Hepatocyte (in vitro differentiated cells): ENCODE measurements around the gene ZFP92. TPM values are rescaled to one million over a fixed set of nuclear protein-coding genes. Genes with fewer than 3 reads are reported as not detected.
A peak's percentile ranks its signal among the peaks of the same experiment; 100 is the strongest.

ENCODE experiments used
- DNase-seq: peaks from one replicate; pipeline ENCODE4 v3.0.0-alpha.2; 2016; ENCODE audit warnings: low spot score
- H2AFZ ChIP-seq: fragments of 200-600 bp; sonication (generic); 2 replicates; pipeline ENCODE4 v1.6.0; 2016; ENCODE audit warnings: antibody characterized with exemption, mild to moderate bottlenecking
- H3K27ac ChIP-seq: fragments of 200-600 bp; sonication (generic); 2 replicates; pipeline ENCODE4 v1.5.1; 2016; ENCODE audit warnings: mild to moderate bottlenecking
- H3K27me3 ChIP-seq: fragments of 200-600 bp; sonication (generic); 2 replicates; pipeline ENCODE4 v1.6.1; 2016
- H3K36me3 ChIP-seq: fragments of 200-600 bp; sonication (generic); replicated peaks from 2 replicates; pipeline ENCODE4 v1.5.1; 2016; ENCODE audit warnings: low read depth; ENCODE audit not compliant: insufficient read depth
- H3K4me1 ChIP-seq: fragments of 200-600 bp; sonication (generic); 2 replicates; pipeline ENCODE4 v1.5.1; 2016; ENCODE audit warnings: mild to moderate bottlenecking, moderate library complexity; ENCODE audit not compliant: insufficient read depth
- H3K4me2 ChIP-seq: fragments of 200-600 bp; sonication (generic); 2 replicates; pipeline ENCODE4 v1.6.0; 2016
- H3K4me3 ChIP-seq: fragments of 200-600 bp; sonication (generic); 2 replicates; pipeline ENCODE4 v1.5.1; 2016; ENCODE audit warnings: mild to moderate bottlenecking
- H3K79me2 ChIP-seq: fragments of 200-600 bp; sonication (generic); 2 replicates; pipeline ENCODE4 v1.6.0; 2017; ENCODE audit warnings: mild to moderate bottlenecking
- H3K9me2 ChIP-seq: fragments of 200-600 bp; sonication (generic); replicated peaks from 2 replicates; pipeline ENCODE4 v1.6.0; 2017; ENCODE audit warnings: mild to moderate bottlenecking; ENCODE audit not compliant: insufficient read depth
- H3K9me3 ChIP-seq: fragments of 200-600 bp; sonication (generic); 2 replicates; pipeline ENCODE4 v1.5.1; 2016; ENCODE audit warnings: low read depth, mild to moderate bottlenecking
- H4K20me1 ChIP-seq: fragments of 200-600 bp; sonication (generic); 2 replicates; pipeline ENCODE4 v1.6.0; 2016; ENCODE audit warnings: mild to moderate bottlenecking; ENCODE audit not compliant: insufficient read depth, poor library complexity, severe bottlenecking
- CTCF ChIP-seq: fragments of 200-600 bp; sonication (generic); IDR thresholded peaks from 2 replicates; pipeline ENCODE4 v1.5.1; 2016; ENCODE audit warnings: antibody characterized with exemption, mild to moderate bottlenecking; ENCODE audit not compliant: poor library complexity
- EZH2 ChIP-seq: fragments of 200-600 bp; sonication (generic); IDR thresholded peaks from 2 replicates; pipeline ENCODE4 v1.6.1; 2016; ENCODE audit warnings: antibody characterized with exemption, mild to moderate bottlenecking, borderline replicate concordance
- EZH2phosphoT487 ChIP-seq: fragments of 200-600 bp; sonication (generic); IDR thresholded peaks from one replicate; pipeline ENCODE4 v1.6.1; 2018; ENCODE audit warnings: antibody characterized with exemption, mild to moderate bottlenecking, low read depth, moderate library complexity; ENCODE audit not compliant: unreplicated experiment, severe bottlenecking
- WGBS: methylation state at CpG from one replicate; pipeline ENCODE4 v1.1.6; 2016; ENCODE audit warnings: low lambda C conversion rate; ENCODE audit errors: missing lambda C conversion rate; 5-methylcytosine and 5-hydroxymethylcytosine counted together
- polyA plus RNA-seq: library from polyadenylated mRNA; unstranded; fragments of >200 nt; fragmentation: Nextera tagmentation; extraction: Ambion mirVana; gene quantifications from 2 replicates; pipeline ENCODE4 v1.2.1, GENCODE V29; 2016
- total RNA-seq: library from RNA; depleted of rRNA; stranded (reverse); fragments of >200 nt; gene quantifications from 2 replicates; pipeline ENCODE4 v1.2.3, GENCODE V29; 2014

ZFP92 gene
- total and polyA plus RNA-seq, 2 experiments from 2014 or later = 0.33 to 0.90 TPM

DNA sequence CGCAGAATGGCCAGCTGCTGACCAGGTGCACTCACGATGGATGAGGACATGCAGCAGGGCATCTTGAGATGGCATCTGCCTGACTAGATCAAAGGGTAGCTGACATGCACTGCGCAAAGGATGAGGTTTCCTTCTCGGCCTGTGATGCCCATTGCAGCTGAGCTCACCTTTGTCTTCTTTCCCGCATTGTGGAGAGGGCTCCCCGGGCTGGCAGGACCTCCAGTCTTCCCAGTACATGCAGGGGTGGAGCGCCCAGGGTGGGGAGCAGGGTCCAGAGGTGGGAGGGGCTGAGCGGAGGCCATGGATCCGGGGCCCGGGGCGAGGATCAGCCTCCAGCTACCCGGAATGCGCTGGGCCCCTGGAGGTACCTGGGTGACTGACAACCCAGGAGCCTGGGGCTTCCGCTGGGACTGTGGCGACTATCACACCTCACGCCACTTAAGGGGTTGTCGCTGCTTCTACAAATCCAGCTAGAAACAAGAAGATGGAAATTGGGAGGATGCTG, 22.6 kb downstream of the ZFP92 start:
- Histone ChIP-seq H3K27ac (no peak overlapping the region), H3K79me2 (no peaks in the 10 kb centered on the region), H3K4me1 (no peaks in the 10 kb centered on the region), H3K4me3 (no peak overlapping the region), H4K20me1 (no peaks in the 10 kb centered on the region), H3K36me3 (no peaks in the 10 kb centered on the region), H3K9me2 (no peaks in the 10 kb centered on the region), H3K4me2 (no peak overlapping the region), H2AFZ (no peak overlapping the region), H3K27me3 (no peaks in the 10 kb centered on the region), H3K9me3 (no peaks in the 10 kb centered on the region)
- no peak for DNase-seq
- 85% methylated on average over 17 of the region's 17 CpGs for WGBS
- no peak for TF ChIP-seq CTCF
- no peak for TF ChIP-seq EZH2phosphoT487
- no peak for TF ChIP-seq EZH2

- Histone ChIP-seq H3K4me1 (no peaks in the 10 kb centered on the region), H3K27ac (no peak overlapping the region), H3K4me3 (no peak overlapping the region), H3K79me2 (no peaks in the 10 kb centered on the region), H4K20me1 (no peaks in the 10 kb centered on the region), H3K9me2 (no peaks in the 10 kb centered on the region), H3K36me3 (no peaks in the 10 kb centered on the region), H2AFZ (no peak overlapping the region), H3K4me2 (no peak overlapping the region), H3K9me3 (no peaks in the 10 kb centered on the region), H3K27me3 (no peaks in the 10 kb centered on the region)
- 79% methylated on average over 8 of the region's 8 CpGs for WGBS
- DNase-seq = no peak
- TF ChIP-seq EZH2phosphoT487 (no peak), EZH2 (no peak), CTCF (no peak)
Measured at GRCh38 chrX:153434801-153435200, 23.5 kb downstream of the ZFP92 start.

DNA sequence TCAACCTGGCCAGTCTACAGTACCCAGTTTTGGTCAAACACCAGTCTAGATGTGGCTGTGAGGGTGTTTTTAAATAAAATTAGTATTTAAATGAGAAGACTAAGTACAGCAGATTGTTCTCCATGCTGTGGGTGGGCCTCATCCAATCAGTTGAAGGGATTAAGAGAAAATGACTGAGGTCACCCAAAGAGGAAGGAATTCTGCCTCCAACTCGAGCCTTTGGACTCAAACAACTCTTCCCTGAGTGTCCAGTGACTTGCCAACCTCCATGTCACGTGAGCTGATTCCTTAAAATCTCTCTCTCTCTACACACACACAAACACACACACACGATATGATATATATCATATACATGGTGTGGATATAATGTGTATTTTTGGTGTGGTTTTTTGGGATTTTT, 24.6 kb downstream of the ZFP92 start:
- H3K27me3 ChIP-seq = no peaks in the 10 kb centered on the region
- no peaks in the 10 kb centered on the region for H3K9me2 ChIP-seq
- no peak for TF ChIP-seq EZH2phosphoT487
- no peak for TF ChIP-seq CTCF
- no peak for TF ChIP-seq EZH2
- whole genome bisulfite sequencing = 52% methylated on average over 3 of the region's 3 CpGs
- no peaks in the 10 kb centered on the region for H3K79me2 ChIP-seq
- H3K4me1 ChIP-seq = no peaks in the 10 kb centered on the region
- no peaks in the 10 kb centered on the region for H3K36me3 ChIP-seq
- H3K9me3 ChIP-seq = no peaks in the 10 kb centered on the region
- no peak overlapping the region for H3K27ac ChIP-seq
- no peak overlapping the region for H2AFZ ChIP-seq
- no peaks in the 10 kb centered on the region for H4K20me1 ChIP-seq
- H3K4me3 ChIP-seq = no peak overlapping the region
- DNase-seq = no peak
- no peak overlapping the region for H3K4me2 ChIP-seq

GRCh38 chrX:153438532-153438931, 27.3 kb downstream of the ZFP92 start:
- Histone ChIP-seq H3K27ac (no peak overlapping the region), H3K9me2 (no peaks in the 10 kb centered on the region), H3K4me2 (no peak overlapping the region), H3K4me1 (no peaks in the 10 kb centered on the region), H3K4me3 (no peak overlapping the region), H3K36me3 (no peaks in the 10 kb centered on the region), H3K79me2 (no peaks in the 10 kb centered on the region), H3K9me3 (no peaks in the 10 kb centered on the region), H3K27me3 (no peaks in the 10 kb centered on the region), H2AFZ (no peak overlapping the region), H4K20me1 (no peaks in the 10 kb centered on the region)
- 57% methylated on average over 8 of the region's 8 CpGs for WGBS
- no peak for TF ChIP-seq EZH2
- no peak for TF ChIP-seq EZH2phosphoT487
- peak; percentile 44 for TF ChIP-seq CTCF
- peak; percentile 39 for DNase-seq
